Measurements from ENCODE around the gene MAN2A1. TPM values are rescaled to one million over a fixed set of nuclear protein-coding genes. Genes with fewer than 3 reads are reported as not detected.

Gene MAN2A1
- polyA plus RNA-seq, 1 donor from 2014 or later, result 5.7 TPM

- H3K4me3 ChIP-seq (ENCODE audit: low read length), result no peak overlapping the region
- H4K20me1 ChIP-seq (ENCODE audit: insufficient read depth), result no peaks in the 10 kb centered on the region
- H3K27ac ChIP-seq (ENCODE audit: low read length), result no peak overlapping the region
- TF ChIP-seq EP300 (conservative IDR thresholded peaks at IDR 0.05; ENCODE audit: poor library complexity, severe bottlenecking) (no peak), REST (IDR thresholded peaks at IDR 0.05; ENCODE audit: borderline replicate concordance) (no peak), MXI1 (conservative IDR thresholded peaks at IDR 0.05; ENCODE audit: poor library complexity, severe bottlenecking) (no peak), POLR2AphosphoS5 (IDR thresholded peaks at IDR 0.05) (no peak), TAF1 (IDR thresholded peaks at IDR 0.05; ENCODE audit: low read depth) (no peak), RAD21 (conservative IDR thresholded peaks at IDR 0.05) (no peak), SMC3 (conservative IDR thresholded peaks at IDR 0.05; ENCODE audit: poor library complexity) (no peak)
- no peaks in the 10 kb centered on the region for H3K9me3 ChIP-seq (ENCODE audit: low read length)
- H2AFZ ChIP-seq (ENCODE audit: low read depth, low read length), result no peak overlapping the region
- H3K9ac ChIP-seq (ENCODE audit: low read length), result no peak overlapping the region
- no peaks in the 10 kb centered on the region for H3K27me3 ChIP-seq (ENCODE audit: insufficient read depth, low read depth, low read length)
- no peaks in the 10 kb centered on the region for H3F3A ChIP-seq (ENCODE audit: insufficient read depth, low read length, poor library complexity, severe bottlenecking)
- no peaks in the 10 kb centered on the region for H3K36me3 ChIP-seq (ENCODE audit: insufficient read depth, low read length)
- H3K79me2 ChIP-seq (replicated peaks; ENCODE audit: insufficient read depth, low read length), result peaks cover 3% of the 10 kb centered on the region
- no peak overlapping the region for H3K4me2 ChIP-seq (ENCODE audit: low read length)
- H3K9me2 ChIP-seq (ENCODE audit: insufficient read depth, low read length), result no peaks in the 10 kb centered on the region
Observed at GRCh38 chr5:109786206-109786855, 96.6 kb downstream of the MAN2A1 start.

- H3K27me3 ChIP-seq (ENCODE audit: insufficient read depth, low read depth, low read length), result no peaks in the 10 kb centered on the region
- H3K9me3 ChIP-seq (ENCODE audit: low read length), result no peaks in the 10 kb centered on the region
- no peak overlapping the region for H3K9ac ChIP-seq (ENCODE audit: low read length)
- TF ChIP-seq EZH2 (IDR thresholded peaks at IDR 0.05; ENCODE audit: borderline replicate concordance, insufficient read depth, low read length, poor library complexity, severe bottlenecking), result no peak
- TF ChIP-seq EP300 (conservative IDR thresholded peaks at IDR 0.05; ENCODE audit: poor library complexity, severe bottlenecking), result no peak
- no peak for TF ChIP-seq POLR2AphosphoS5 (IDR thresholded peaks at IDR 0.05)
- TF ChIP-seq REST (IDR thresholded peaks at IDR 0.05; ENCODE audit: borderline replicate concordance), result no peak
- TF ChIP-seq SMC3 (conservative IDR thresholded peaks at IDR 0.05; ENCODE audit: poor library complexity), result no peak
- no peak for TF ChIP-seq MXI1 (conservative IDR thresholded peaks at IDR 0.05; ENCODE audit: poor library complexity, severe bottlenecking)
- no peak for TF ChIP-seq RAD21 (conservative IDR thresholded peaks at IDR 0.05)
- no peak for TF ChIP-seq CTCF (IDR thresholded peaks at IDR 0.05; ENCODE audit: poor library complexity, severe bottlenecking)
- TF ChIP-seq TAF1 (IDR thresholded peaks at IDR 0.05; ENCODE audit: low read depth), result no peak
- H3K27ac ChIP-seq (ENCODE audit: low read length), result no peak overlapping the region
- H3K4me3 ChIP-seq (ENCODE audit: low read length), result no peak overlapping the region
- H2AFZ ChIP-seq (ENCODE audit: low read depth, low read length), result no peak overlapping the region
- no peaks in the 10 kb centered on the region for H3K9me2 ChIP-seq (ENCODE audit: insufficient read depth, low read length)
- H3K36me3 ChIP-seq (ENCODE audit: insufficient read depth, low read length), result no peaks in the 10 kb centered on the region
- no peaks in the 10 kb centered on the region for H3F3A ChIP-seq (ENCODE audit: insufficient read depth, low read length, poor library complexity, severe bottlenecking)
- no peaks in the 10 kb centered on the region for H4K20me1 ChIP-seq (ENCODE audit: insufficient read depth)
- no peaks in the 10 kb centered on the region for H3K79me2 ChIP-seq (replicated peaks; ENCODE audit: insufficient read depth, low read length)
- H3K4me2 ChIP-seq (ENCODE audit: low read length), result no peak overlapping the region
Observed at GRCh38 chr5:109788596-109788995, 98.9 kb downstream of the MAN2A1 start.

Measured in neural cell (in vitro differentiated cells).